GM11168 (cell line): ENCODE measurements around the gene HINFP.
"Not testable (repeated sequence)": the region's sequence is repeated elsewhere in the genome, so short reads cannot be mapped to it uniquely, and the experiment has no call there.

Experiments
- in situ Hi-C: fragments of 300-500 bp; cut with MboI; formaldehyde crosslinking; loops from one replicate; pipeline ENCODE4 v1.12.0; 2022; ENCODE audit warnings: low sequenced_read_pairs; ENCODE audit not compliant: unreplicated experiment

The HINFP gene

DNA sequence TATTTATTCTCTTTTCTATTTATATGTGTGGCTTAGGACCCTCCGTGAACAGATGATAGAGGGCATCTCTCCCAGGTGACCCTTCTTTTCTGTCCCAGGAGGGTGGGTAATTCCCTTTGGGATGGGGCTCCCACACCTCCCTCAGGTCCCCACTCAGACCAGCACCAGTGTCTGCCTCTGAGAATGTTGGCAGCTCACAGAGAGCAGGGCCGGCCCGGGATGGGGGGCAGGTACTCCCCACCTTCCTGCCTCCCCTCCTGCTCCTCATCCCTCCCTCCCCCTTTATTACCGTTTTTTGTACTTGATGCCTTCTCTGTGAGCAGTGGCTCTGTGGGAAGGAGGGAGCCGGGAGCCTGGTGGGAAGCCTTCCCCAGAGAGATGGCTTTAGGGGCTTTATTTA, 4.8 kb upstream of the HINFP start:
- in situ Hi-C loops, result no loop called here

DNA sequence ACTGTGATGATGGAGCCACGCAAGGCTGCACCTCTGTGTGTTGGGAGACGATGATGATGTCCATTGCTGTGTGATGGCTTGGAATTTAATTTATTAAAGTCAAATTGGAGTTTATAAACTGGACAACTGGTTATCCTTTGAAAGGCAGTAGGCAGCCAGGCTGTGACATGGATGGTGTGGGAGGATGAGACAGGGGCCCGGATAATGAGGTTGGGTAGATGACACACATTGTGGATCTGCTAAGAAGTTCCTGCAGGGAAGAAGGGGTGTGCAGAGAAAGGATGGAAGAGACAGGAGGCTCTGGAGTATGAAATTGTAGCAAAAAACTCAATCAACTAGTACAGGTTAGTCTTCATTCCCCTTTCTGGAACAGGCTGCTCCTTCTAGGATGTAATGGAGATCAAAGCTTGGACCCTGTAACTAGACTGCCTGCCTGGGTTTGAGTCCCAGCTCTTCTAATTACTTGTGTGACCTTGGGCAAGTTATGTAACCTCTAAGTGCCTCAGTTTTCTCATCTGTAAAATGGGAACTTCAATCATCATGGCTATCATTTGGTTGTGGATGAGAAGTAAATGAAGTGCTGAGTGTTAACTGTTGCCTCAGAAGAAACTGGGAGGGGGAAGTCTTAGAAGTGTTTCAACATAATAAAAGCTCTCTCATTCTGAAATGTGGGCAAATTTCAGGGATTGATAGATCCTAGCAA, 4.2 kb upstream of the HINFP start:
- in situ Hi-C loops, result no loop called here

DNA sequence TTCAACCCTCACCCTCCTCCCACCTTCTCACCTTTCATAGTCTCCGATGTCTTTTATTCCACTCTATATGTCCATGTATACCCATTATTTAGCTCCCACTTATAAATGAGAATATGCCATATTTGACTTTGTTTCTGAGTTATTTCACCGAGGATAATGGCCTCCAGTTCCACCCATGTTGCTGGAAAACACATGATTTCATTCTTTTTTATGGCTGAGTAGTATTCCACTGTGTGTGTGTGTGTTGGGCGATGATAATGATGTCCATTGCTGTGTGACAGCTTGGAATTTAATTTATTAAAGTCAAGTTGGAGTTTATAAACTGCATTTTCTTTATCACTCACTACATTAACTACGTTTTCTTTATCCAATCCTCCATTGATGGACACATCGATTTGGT, 3.2 kb upstream of the HINFP start:
- in situ Hi-C loops, result no loop called here

DNA sequence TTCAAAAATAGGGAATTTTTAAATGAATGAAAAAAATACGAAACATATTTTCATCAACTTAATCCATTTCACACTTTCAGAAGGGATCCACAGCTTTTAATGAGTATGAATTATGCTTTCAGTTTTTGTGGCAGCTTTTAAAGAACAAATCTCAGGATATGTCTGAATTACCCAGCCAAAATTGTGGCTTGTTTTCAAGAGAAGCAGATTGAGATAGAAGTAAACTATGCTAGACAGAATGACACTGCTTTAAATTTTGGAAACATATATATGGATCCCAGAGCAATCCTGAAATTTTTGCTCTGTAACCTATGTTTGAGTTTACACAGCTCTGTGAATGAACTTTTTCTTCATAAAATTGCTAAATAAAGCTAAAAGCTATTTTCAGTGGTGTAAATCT, 2.4 kb upstream of the HINFP start:
- in situ Hi-C loops, result no loop called here

DNA sequence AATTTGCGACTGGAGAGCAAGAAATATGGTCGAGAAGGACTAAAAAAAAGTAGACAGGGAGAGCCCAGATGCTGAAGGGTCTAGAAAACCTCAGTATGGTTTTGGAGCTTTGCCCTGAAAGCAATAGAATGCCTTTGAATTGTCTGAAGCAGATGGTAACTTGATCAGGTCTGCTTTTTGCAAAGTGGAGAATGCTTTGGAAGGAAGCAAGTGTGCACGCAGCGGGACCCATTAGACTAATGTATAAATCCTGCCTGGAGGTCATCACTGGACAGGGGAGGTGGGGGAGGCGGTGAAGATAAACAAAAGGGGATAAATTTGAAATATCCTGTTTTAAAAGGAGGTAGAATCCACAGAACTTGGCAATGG, 757 bp upstream of the HINFP start:
- in situ Hi-C loops, result no loop called here

DNA sequence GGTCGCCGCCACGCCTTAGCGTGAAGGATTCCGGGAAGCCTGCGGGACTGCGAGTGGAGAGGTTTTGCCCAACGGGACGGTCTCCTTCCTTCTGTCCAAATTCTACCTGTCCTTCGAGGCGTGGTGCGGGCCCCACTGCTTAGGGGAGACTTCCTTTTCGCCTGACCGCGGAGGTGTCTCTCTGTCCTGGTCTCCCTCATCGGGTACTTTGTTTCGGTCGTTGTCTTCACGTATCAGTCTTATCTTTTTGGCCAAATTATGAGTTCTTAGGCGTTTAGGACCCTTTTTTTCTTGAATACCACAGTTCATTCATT, 388 bp downstream of the HINFP start:
- in situ Hi-C loops, result no loop called here

DNA sequence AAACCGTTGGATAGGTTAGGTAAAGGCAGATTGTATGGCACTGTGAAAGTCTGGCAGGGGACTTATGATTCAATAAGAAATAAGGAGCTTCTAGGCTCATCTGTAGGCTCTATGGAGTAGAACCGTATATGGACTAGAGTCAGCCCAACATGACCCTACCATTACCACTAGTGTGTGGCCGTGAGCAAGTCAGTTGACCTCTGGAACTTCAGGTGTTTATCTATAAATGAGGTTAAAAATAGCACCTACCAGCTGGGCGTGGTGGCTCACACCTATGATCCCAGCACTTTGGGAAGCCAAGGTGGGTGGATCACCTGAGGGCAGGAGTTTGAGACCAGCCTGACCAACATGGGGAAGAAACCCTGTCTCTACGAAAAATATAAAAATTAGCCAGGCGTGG, 4.4 kb downstream of the HINFP start:
- in situ Hi-C loops, result no loop called here

DNA sequence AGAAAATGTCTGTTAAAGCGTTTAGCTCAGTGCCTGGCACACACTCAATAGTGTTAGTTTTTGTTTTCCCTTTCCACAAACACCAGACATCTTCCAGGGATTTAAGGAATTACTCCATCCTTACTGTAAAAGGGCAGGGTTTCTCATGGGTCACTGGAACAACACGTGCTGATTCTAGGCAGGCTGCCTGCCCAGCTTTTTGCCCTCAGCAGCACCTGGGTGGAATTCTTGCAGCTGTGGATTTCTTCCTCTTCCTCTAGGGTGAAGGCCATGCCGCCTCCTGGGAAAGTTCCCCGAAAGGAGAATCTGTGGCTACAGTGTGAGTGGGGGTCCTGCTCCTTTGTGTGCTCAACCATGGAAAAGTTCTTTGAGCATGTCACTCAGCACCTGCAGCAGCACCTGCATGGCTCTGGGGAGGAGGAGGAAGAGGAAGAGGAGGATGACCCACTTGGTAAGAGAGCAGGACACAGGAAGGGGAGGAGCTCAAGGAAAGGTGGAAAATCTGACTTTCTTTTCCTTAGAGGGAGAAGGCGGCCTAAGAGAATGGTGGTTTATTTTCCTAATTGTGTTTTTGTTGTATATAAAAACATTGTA, 5.4 kb downstream of the HINFP start:
- in situ Hi-C loops, result no loop called here

DNA sequence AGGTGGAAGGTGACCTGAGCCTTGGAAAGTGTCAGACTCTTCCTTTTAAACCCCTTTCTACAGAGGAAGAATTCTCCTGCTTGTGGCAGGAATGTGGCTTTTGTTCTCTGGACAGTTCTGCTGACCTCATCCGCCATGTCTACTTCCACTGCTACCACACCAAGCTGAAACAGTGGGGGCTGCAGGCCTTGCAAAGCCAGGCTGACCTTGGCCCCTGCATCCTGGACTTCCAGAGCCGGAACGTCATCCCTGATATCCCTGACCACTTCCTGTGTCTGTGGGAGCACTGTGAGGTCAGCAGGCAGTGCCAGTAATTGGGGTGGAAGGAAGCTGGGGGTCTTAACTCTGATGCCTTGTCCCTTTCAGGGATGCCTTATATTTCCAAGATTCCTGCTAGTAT, 9.3 kb downstream of the HINFP start:
- in situ Hi-C loops, result no loop called here

DNA sequence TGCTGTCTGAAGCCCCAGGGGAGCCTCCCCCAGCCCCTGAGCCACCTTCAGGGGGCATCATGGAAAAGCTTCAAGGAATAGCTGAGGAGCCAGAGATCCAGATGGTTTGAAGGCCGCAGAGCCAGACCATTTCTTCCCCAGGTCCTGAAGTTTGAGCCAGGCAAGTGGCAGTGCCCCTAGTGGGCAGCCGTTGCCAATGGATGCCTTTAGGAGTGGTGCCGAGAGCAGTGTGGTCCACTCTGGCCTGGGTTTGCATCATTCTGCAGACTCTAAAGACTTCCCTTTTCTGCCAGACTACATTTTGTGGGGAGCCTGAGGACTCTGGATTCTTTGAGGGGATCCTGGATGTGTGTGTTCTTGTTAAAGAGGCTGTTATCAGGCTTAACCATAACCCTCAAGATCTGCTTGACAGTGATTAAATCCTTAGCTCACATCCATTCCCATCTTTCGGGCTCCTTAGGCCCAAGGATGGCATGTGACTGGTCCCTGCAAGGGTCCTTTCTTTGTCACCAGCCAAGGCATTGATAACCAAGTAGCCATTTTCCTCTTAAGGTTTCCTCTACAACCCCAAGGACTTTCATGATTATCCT, 13.1 kb downstream of the HINFP start:
- in situ Hi-C loops, result no loop called here

DNA sequence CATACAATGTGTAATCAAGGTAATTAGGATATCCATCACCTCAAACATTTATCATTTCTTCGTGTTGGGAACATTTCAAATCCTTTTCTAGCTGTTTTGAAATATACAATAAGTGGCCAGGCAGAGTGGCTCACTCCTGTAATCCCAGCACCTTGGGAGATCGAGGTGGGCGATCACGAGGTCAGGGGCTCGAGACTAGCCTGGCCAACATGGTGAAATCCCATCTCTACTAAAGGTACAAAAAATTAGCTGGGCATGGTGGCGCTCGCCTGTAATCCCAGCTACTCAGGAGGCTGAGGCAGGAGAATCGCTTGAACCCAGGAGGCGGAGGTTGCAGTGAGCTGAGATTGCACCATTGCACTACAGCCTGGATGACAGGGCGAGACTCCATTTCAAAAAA, 17.9 kb downstream of the HINFP start:
- in situ Hi-C loops, result not testable (repeated sequence)

DNA sequence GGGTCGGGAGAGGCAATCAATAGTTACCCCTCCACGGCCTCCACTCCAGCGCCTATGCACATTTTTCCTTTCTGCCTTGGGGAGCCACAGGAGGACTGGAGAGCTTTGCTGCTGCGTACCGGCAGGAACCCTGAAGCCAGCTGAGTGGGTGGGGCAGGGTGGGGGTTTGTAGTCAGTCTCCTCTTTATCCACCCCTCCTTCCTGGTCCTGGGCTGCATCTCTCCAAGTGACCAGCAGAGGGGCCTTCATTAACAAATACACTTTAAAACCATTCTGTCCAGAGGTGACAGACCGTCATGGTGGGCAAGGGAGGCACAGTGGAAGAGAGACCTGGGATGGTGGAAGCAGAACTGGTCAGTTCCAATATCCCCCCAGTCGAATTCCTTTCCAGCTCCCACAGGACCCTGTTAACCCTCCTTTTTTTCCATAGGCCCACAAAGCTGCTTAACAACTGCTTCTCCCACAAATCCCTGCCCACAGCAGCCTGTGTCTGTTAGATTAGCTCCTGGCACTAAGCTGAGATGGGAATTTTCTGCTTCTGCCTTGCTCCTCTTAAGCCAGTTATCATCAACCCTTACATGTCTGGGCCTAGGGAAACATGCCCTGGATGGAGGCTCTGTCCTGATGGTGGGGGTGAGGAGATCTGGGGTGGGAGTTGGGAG, 23.6 kb downstream of the HINFP start:
- in situ Hi-C loops, result no loop called here

DNA sequence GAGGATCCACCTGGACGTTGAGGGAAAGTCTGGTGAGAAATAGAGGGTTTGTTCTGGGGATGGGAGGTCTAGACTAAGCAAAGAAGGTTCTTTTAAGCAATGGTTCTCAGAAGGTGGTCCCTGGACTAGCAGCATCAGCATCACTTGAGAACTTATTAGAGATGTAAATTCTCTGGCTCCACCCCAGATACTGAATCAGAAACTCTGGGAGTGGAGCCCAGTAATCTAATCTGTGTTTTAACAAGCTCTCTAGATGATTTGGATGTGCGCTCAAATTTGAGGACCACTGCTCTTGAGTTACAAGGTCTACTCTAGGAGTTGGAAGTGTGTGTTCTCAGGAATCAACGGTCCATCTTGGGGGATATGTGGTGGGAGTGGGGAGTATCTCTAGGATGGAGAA, 24.2 kb downstream of the HINFP start:
- in situ Hi-C loops, result no loop called here

DNA sequence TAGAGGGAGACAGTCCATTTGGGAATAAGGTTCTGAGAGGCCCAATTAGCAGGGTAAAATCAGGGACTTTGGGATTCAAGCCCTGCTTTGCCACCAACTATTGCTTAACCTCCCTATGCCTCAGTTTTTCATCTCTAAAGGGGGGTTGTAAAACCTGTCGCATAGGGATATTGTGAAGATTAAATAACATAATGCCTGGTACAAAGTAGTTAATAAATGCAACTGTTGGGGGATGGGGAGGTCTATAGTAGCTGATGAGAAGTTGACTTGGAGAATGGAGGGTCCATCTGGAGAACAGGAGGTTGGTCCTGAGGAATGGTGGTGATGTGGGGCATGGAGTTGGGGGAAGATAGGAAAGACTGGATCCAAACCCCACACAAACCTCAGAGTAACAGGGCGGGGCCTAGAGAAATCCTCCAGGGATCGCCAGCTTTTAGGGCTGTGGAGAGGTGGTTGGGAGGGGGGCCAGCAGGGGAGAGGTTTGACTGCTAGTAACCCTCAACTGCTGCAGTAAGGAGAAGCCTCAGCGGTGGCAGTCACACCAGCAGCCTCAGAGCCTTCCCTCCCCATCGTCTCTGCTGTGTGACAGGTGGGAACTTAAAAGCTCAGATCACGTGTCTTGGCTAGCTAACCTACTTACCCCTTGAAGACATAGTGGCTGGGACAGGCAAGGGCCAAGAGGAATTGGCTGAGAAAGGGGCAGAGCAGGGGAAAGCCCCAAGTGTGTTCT, 26.4 kb downstream of the HINFP start:
- in situ Hi-C loops, result no loop called here

DNA sequence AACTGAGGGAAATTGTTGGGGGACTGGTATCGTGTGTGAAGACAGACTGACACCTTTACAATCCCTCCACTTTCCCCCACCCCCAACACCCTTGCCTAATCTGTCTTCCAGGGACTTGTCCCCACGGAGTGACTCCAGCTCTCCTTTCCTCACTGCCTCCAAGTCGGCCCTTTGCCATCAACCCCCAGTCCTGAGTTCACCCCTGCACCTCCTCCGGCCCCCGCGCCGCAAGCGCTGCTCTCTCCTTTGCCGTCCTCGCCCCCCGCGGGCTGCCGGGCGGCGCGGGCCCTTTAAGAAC, 27.3 kb downstream of the HINFP start:
- in situ Hi-C loops, result no loop called here

DNA sequence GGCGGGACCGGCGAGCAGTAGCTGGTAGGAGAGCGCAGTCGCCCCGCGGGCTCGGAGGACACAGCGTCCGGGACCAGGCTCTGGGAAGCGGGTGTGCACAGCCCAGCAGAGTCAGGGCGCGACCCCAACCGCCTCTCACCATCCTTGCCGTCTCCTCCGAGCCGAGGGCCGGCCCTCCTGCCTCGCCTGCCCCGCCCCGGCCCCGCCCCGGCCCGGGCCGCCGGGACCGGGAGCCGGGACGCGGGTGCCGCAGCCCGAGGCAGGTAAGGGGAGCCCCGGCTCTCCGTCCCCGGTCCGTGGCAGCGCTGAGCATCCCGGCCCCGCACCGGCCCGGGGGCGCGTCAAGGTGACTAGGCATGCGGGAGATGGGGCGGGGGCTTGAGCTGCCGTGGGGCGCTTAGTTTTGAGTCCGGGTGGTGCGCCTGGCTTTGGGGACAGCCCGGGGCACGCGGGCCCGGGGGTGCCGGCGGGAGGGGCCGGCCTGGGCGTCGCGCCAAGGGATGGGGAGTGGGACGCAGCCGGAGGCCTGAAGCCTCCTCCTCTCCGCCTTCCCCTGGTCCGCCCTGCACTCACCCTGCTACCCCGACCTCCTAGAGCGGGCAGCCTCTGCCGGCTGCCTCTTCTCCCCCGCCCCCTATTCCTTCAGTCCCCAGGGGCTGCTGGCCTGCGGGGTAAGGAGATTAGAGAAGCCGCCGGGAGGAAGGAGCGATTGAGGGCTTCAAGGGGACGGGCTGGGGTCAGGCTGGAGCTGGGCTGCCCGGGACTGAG, 27.8 kb downstream of the HINFP start, which contains the start of gene ABCG4:
TSS of gene ABCG4 (plus strand) at position 35 of the 768 bp plus-strand sequence. CDS start 914 bp downstream, outside the sequence.
- in situ Hi-C loops, result no loop called here

DNA sequence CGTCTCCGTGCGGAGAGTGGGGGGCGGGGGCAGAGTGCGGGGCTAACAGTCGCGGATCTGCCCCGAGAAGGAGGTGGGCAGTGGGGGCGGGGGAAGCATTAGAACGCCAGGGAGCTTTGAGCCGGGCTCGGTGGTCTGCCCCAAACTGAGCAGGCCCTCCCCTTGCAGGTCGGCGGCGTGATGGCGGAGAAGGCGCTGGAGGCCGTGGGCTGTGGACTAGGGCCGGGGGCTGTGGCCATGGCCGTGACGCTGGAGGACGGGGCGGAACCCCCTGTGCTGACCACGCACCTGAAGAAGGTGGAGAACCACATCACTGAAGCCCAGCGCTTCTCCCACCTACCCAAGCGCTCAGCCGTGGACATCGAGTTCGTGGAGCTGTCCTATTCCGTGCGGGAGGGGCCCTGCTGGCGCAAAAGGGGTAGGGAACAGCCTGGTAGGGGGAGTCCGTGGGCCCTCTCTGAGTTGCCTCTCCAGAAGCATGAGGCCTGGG, 28.5 kb downstream of the HINFP start:
- in situ Hi-C loops, result no loop called here

DNA sequence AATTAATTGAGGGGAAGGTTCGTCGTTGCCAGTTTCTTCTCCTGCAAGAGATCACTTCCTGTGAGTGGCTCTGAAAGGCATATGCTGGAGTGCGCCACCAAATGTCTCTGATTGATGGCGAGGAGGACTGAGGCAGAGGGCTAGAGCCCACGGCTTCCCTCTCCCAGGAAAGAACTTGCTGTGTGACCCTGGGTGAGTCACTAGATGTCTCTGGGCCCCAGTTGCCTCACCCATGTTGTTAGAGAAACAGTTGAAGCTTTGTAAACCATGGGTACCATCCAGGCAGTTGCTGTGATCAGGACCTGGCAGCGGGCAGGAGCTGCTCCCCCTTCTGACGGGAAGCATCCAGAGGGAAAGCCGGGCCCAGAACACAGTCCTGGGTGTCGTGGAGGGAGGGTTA, 30.7 kb downstream of the HINFP start:
- in situ Hi-C loops, result no loop called here

DNA sequence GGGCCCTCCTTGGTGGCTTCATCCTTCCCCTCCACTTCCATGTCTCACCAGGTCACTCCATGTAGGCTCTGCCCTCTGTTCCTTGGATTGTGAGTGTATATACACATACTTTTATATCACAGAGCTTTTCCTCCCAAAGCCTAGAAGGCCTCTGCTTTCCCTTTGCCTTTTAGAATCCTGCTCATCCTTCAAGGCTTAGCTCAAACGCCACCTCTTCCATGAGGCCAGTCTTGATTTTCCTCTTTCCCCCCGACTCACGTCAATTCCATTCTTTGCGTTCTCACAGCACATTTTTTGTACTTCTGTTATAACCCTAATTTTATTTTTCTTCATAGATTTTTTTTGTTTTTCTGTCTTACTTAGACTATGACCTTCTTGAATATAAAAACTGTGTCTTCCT, 31.2 kb downstream of the HINFP start:
- in situ Hi-C loops, result no loop called here
